Loucy (cell line): ENCODE data around the gene SSX2.
"Not testable (repeated sequence)": the region's sequence is repeated elsewhere in the genome, so short reads cannot be mapped to it uniquely, and the experiment has no call there.

ENCODE experiments used
- EZH2phosphoT487 ChIP-seq: fragments of 200-600 bp; IDR thresholded peaks from 2 replicates; pipeline ENCODE4 v1.6.1; 2018; ENCODE audit warnings: antibody characterized with exemption, mild to moderate bottlenecking, moderate library complexity, borderline replicate concordance
- TF ChIP-seq, protein P1 (sequence below): fragments of 200-600 bp; sonication (generic); conservative IDR thresholded peaks from 2 replicates; pipeline ENCODE4 v1.5.1; 2014; ENCODE audit warnings: mild to moderate bottlenecking, antibody characterized with exemption, low read length

DNA sequence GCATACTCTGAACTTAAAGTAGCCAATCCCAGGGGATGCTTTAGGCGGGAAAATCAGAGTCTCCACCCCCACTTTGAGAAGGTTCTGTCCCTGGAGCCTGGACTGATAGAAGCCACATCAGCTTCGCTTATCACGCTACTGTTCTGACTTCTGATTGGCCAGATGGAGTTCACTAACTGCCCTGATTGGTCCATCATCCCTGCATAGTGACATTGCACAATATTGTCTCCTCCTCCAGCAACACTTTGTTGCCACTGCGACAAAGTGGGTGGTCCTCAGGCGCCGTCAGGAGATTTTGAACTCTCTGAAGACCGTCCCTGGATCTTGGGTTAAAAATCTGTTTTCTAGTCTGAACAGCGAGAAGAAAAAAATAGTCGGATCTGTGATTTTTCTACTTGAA is 52.2 kb downstream of the SSX2 start, which contains the start of gene SSX7:
- TF ChIP-seq, protein P1, sequence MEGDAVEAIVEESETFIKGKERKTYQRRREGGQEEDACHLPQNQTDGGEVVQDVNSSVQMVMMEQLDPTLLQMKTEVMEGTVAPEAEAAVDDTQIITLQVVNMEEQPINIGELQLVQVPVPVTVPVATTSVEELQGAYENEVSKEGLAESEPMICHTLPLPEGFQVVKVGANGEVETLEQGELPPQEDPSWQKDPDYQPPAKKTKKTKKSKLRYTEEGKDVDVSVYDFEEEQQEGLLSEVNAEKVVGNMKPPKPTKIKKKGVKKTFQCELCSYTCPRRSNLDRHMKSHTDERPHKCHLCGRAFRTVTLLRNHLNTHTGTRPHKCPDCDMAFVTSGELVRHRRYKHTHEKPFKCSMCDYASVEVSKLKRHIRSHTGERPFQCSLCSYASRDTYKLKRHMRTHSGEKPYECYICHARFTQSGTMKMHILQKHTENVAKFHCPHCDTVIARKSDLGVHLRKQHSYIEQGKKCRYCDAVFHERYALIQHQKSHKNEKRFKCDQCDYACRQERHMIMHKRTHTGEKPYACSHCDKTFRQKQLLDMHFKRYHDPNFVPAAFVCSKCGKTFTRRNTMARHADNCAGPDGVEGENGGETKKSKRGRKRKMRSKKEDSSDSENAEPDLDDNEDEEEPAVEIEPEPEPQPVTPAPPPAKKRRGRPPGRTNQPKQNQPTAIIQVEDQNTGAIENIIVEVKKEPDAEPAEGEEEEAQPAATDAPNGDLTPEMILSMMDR, result not testable (repeated sequence)
- TF ChIP-seq EZH2phosphoT487, result not testable (repeated sequence)
